ENCODE measurements around the gene TMEM130.

Gene TMEM130

GRCh38 chr7:98805956-98806838 lies 63.6 kb downstream of the TMEM130 start:
- no peak for DNase-seq

GRCh38 chr7:98802781-98803110 lies 67.1 kb downstream of the TMEM130 start:
- DNase-seq: peak; percentile 52

DNA sequence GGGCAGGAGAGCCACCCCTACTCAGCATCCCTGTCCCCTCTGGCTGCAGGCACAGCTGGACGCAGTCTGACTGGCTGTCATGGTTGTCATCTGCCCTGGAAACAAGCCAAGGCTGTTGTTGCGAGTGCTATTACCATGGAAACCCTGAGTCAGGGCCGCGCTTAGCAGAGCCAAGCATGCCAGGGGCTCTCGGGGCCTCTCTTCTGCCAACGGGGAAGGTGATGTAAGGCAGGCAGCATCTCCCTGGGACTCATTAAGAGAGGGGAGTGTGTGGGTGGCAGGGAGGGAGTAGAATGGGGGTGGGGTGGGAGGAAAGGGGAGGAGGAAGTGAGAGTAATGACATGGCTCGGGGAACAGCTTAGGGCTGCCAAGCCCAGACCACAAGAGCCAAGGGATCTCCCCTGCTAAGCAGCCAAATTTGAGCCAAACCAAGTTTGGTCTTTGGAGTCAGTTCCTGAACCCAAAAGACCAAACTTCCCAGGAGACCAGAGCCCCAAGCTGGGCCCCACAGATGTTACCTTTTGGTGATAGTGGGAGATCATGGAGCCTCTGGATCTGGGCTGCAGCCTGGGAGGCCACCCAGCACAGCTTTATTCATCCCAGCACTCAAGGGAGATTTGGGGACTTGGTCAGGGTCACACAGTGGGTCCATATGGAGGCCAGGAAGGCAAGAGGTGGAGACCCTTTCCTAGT lies 67.6 kb downstream of the TMEM130 start:
- DNase-seq: peak; percentile 97

GRCh38 chr7:98800996-98801395 lies 68.8 kb downstream of the TMEM130 start:
- no peak for DNase-seq

GRCh38 chr7:98797150-98797549 lies 72.7 kb downstream of the TMEM130 start:
- DNase-seq: peak; percentile 85
